Testis (tissue), 2 donors: ENCODE measurements around the gene PHF21A.

ENCODE experiments used
- CTCF ChIP-seq, 3 experiments: fragments of 450-650 bp in 2 of 3; fragments of 200-600 bp in 1 of 3; sonication (generic) in 1 of 3; IDR thresholded peaks; one replicate each; pipeline ENCODE4 v1.5.1; 2016 to 2019; ENCODE audit warnings: antibody characterized with exemption in 3 of 3, mild to moderate bottlenecking in 2 of 3, moderate library complexity in 1 of 3
- POLR2A ChIP-seq: fragments of 450-650 bp; IDR thresholded peaks from one replicate; pipeline ENCODE4 v1.6.1; 2017; ENCODE audit warnings: antibody characterized with exemption, mild to moderate bottlenecking, moderate library complexity

GRCh38 chr11:45910623-45911022 is 210.6 kb downstream of the PHF21A start:
- TF ChIP-seq CTCF (IDR thresholded peaks at IDR 0.05) = no peak
- no peak for TF ChIP-seq POLR2A
